ENCODE data around the gene C1QTNF8.

The C1QTNF8 gene

DNA sequence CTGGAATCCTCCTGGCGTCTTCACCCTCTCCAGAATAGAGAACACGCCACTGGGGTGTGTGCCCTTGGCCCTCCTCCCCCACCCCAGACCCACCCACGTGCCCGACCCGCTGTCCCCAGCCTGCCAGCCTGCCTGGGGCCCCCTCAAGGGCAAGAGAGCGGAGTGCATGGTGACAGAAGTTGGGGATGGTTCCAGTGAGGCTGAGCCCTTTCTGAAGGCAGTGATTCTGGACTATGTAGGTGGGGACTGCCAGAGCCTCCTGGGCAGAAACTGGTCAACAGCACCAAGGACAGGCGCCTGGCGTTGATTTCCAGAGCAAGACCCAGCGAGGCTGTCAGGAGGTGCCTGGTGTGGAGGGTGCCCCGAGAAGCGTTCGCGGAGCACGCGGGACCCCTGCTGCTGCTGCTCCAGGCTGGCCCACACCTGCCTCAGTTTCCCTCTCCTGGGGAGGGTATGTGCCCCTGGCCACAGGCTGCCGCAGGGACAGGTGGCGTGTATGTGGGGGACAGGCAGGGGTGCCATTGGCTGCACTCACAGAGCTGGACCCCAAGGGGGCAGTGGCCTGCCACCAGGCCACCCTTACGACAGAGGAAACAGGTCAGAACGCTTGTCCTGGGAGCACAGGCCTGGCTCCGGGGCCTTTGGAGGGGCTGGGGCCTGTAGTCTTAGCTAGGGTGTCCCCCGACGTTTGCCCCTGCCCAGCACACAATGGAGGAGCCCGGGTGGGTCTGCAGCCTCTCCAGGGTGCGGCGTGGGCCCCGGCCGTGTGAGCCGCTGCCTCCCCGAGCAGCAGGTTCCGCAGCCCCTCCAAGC, 22.3 kb downstream of the C1QTNF8 start:
- no peaks in the 10 kb centered on the region for H3K36me3 ChIP-seq (ENCODE audit: insufficient read depth)
- no peak overlapping the region for H3K4me2 ChIP-seq
- no peak overlapping the region for H3K4me3 ChIP-seq (IDR thresholded peaks at IDR 0.05; ENCODE audit: insufficient read depth, low read depth, low read length)
- no peak overlapping the region for H3K9ac ChIP-seq
- H3K27ac ChIP-seq, result no peak overlapping the region
- H2AFZ ChIP-seq (ENCODE audit: low read depth), result no peak overlapping the region
- no peaks in the 10 kb centered on the region for H3K4me1 ChIP-seq (ENCODE audit: low read depth, poor library complexity, severe bottlenecking)
- H3K79me2 ChIP-seq (ENCODE audit: insufficient read depth, low read depth), result no peaks in the 10 kb centered on the region
- peaks cover 78% of the 10 kb centered on the region for H3K27me3 ChIP-seq (ENCODE audit: insufficient read depth, low read depth)
- H4K20me1 ChIP-seq (ENCODE audit: insufficient read depth), result no peaks in the 10 kb centered on the region
- TF ChIP-seq, protein P1, sequence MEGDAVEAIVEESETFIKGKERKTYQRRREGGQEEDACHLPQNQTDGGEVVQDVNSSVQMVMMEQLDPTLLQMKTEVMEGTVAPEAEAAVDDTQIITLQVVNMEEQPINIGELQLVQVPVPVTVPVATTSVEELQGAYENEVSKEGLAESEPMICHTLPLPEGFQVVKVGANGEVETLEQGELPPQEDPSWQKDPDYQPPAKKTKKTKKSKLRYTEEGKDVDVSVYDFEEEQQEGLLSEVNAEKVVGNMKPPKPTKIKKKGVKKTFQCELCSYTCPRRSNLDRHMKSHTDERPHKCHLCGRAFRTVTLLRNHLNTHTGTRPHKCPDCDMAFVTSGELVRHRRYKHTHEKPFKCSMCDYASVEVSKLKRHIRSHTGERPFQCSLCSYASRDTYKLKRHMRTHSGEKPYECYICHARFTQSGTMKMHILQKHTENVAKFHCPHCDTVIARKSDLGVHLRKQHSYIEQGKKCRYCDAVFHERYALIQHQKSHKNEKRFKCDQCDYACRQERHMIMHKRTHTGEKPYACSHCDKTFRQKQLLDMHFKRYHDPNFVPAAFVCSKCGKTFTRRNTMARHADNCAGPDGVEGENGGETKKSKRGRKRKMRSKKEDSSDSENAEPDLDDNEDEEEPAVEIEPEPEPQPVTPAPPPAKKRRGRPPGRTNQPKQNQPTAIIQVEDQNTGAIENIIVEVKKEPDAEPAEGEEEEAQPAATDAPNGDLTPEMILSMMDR (conservative IDR thresholded peaks at IDR 0.05; ENCODE audit: low read depth, low read length), result no peak

- Histone ChIP-seq H4K20me1 (ENCODE audit: insufficient read depth) (no peaks in the 10 kb centered on the region), H3K27ac (no peak overlapping the region), H3K27me3 (ENCODE audit: insufficient read depth, low read depth) (peaks cover 76% of the 10 kb centered on the region), H3K4me3 (IDR thresholded peaks at IDR 0.05; ENCODE audit: insufficient read depth, low read depth, low read length) (no peak overlapping the region), H3K79me2 (ENCODE audit: insufficient read depth, low read depth) (no peaks in the 10 kb centered on the region), H3K36me3 (ENCODE audit: insufficient read depth) (no peaks in the 10 kb centered on the region), H3K4me2 (no peak overlapping the region), H2AFZ (ENCODE audit: low read depth) (no peak overlapping the region), H3K4me1 (ENCODE audit: low read depth, poor library complexity, severe bottlenecking) (no peaks in the 10 kb centered on the region), H3K9ac (no peak overlapping the region)
- TF ChIP-seq, protein P1 (conservative IDR thresholded peaks at IDR 0.05; ENCODE audit: low read depth, low read length), result no peak
Measured at GRCh38 chr16:1073262-1073558, 22.8 kb downstream of the C1QTNF8 start.

- Histone ChIP-seq H3K4me3 (IDR thresholded peaks at IDR 0.05; ENCODE audit: insufficient read depth, low read depth, low read length) (no peak within 1 kb of the TSS), H3K4me1 (ENCODE audit: low read depth, poor library complexity, severe bottlenecking) (no peaks in the 10 kb centered on the region), H3K79me2 (ENCODE audit: insufficient read depth, low read depth) (no peaks in the 10 kb centered on the region), H3K27ac (no peak within 1 kb of the TSS), H3K9ac (no peak within 1 kb of the TSS), H3K4me2 (no peak within 1 kb of the TSS), H4K20me1 (ENCODE audit: insufficient read depth) (no peaks in the 10 kb centered on the region), H3K36me3 (ENCODE audit: insufficient read depth) (no peaks in the 10 kb centered on the region), H3K27me3 (ENCODE audit: insufficient read depth, low read depth) (peaks cover 76% of the 10 kb centered on the region), H2AFZ (ENCODE audit: low read depth) (no peak within 1 kb of the TSS)
- TF ChIP-seq, protein P1 (conservative IDR thresholded peaks at IDR 0.05; ENCODE audit: low read depth, low read length), result no peak
Measured at GRCh38 chr16:1072526-1073261, 23.4 kb downstream of the C1QTNF8 start, which contains the start of gene SSTR5. SSTR5 (plus strand) TSS chr16:1072747; CDS start chr16:1078869, 6,122 bp downstream.

GRCh38 chr16:1071561-1072225, 24.4 kb downstream of the C1QTNF8 start:
- H3K4me2 ChIP-seq, result no peak overlapping the region
- H2AFZ ChIP-seq (ENCODE audit: low read depth), result no peak overlapping the region
- no peaks in the 10 kb centered on the region for H3K36me3 ChIP-seq (ENCODE audit: insufficient read depth)
- no peak overlapping the region for H3K9ac ChIP-seq
- no peak overlapping the region for H3K27ac ChIP-seq
- H3K4me3 ChIP-seq (IDR thresholded peaks at IDR 0.05; ENCODE audit: insufficient read depth, low read depth, low read length), result no peak overlapping the region
- TF ChIP-seq, protein P1 (conservative IDR thresholded peaks at IDR 0.05; ENCODE audit: low read depth, low read length), result no peak
- H3K27me3 ChIP-seq (ENCODE audit: insufficient read depth, low read depth), result peaks cover 78% of the 10 kb centered on the region
- no peaks in the 10 kb centered on the region for H4K20me1 ChIP-seq (ENCODE audit: insufficient read depth)
- H3K4me1 ChIP-seq (ENCODE audit: low read depth, poor library complexity, severe bottlenecking), result no peaks in the 10 kb centered on the region
- no peaks in the 10 kb centered on the region for H3K79me2 ChIP-seq (ENCODE audit: insufficient read depth, low read depth)

All from KMS-11 (cell line).